ENCODE results near the gene MOV10L1. TPM values are rescaled to one million over a fixed set of nuclear protein-coding genes. Genes with fewer than 3 reads are reported as not detected.

The MOV10L1 gene
- total and polyA plus RNA-seq, 2 donors (not counting 3 experiments of a cell fraction or from before 2014, with no cell fraction given) = 27.6 to 37.6 TPM

DNA sequence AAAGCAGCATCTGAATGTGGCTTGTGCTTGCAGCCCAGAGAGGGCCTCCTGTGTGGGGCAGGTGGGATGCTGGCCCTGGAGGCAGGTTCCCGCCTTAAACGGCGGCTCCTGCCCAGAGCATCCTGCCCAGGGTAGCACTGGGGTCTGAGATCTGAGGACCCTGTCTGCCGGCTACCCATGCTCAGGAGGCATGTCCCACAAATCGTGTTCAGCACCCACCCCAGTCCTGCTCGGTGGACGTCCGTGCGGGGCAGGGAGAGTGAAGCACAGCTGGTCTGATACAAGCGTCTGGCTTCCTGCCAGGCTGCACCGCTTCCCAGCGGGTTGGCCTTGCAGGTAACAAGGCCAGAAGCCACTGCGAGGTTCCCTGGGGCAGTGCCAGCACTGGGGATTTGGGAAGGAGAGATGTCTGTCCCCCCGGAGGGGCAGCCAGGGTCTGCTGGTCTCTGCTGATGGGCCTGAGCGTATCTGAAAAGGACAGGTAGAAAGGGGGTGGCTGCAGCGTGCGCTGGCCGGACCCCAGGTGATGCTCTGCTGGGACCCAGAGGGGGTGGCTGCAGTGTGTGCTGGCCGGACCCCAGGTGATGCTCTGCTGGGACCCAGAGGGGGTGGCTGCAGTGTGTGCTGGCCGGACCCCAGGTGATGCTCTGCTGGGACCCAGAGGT, 99.5 kb downstream of the MOV10L1 start:
- DNase-seq (ENCODE audit: low read depth, low spot score) = no peak
- H3K4me2 ChIP-seq (ENCODE audit: insufficient read depth, low read length) = no peak overlapping the region
- dilution Hi-C loops (cut with MboI; ENCODE audit: extremely low pct_ligation_motif_present, low sequenced_read_pairs) = no loop called here
- H3K9me1 ChIP-seq (replicated peaks; ENCODE audit: control insufficient read depth, extremely low read depth, insufficient read depth, low read length) = no peaks in the 10 kb centered on the region
- no TSS peak for BruUV-seq (replicated peaks)
- H3K9me3 ChIP-seq (replicated peaks; ENCODE audit: control insufficient read depth, insufficient read depth, low read length) = no peaks in the 10 kb centered on the region
- H3K4me3 ChIP-seq (replicated peaks in 1 of 3; ENCODE audit: insufficient read depth in 1 of 3, low read depth in 1 of 3, low read length in 3 of 3) = no peak overlapping the region
- FAIRE-seq = no peak
- no peak overlapping the region for H3K27ac ChIP-seq (ENCODE audit: insufficient read depth, low read depth, low read length)
- H4K20me1 ChIP-seq (replicated peaks; ENCODE audit: control insufficient read depth, extremely low read depth, insufficient read depth, low read length) = no peaks in the 10 kb centered on the region
- no peak overlapping the region for H3K9ac ChIP-seq (replicated peaks; ENCODE audit: extremely low read depth, insufficient read depth, low read length)
- intact Hi-C loops (cut with micrococcal nuclease) = no loop called here
- ChIA-PET POLR2A (no interaction called here), CTCF (interaction anchor here (1.0 to 2.2 kb wide), 2 partner anchors 40 to 422 kb away, joined by 3 to 19 read pairs; no protein-coding TSS in a partner anchor)
- H3K79me2 ChIP-seq (ENCODE audit: control insufficient read depth, insufficient read depth, low read length) = peaks cover 69% of the 10 kb centered on the region
- H3K4me1 ChIP-seq (ENCODE audit: control insufficient read depth, extremely low read depth, insufficient read depth, low read length) = peaks cover 37% of the 10 kb centered on the region
- no peak overlapping the region for H2AFZ ChIP-seq (ENCODE audit: low read depth, low read length)
- TF ChIP-seq POLR2A (IDR thresholded peaks at IDR 0.05; ENCODE audit: low read depth, low read length) (no peak), MAX (IDR thresholded peaks at IDR 0.05; ENCODE audit: insufficient read depth, insufficient read length) (no peak), EZH2 (IDR thresholded peaks at IDR 0.05; ENCODE audit: borderline replicate concordance, low read depth, low read length, severe bottlenecking) (no peak), FOS (IDR thresholded peaks at IDR 0.05; ENCODE audit: borderline replicate concordance, insufficient read depth, low read length) (no peak), MYC (IDR thresholded peaks at IDR 0.05; ENCODE audit: low read depth, low read length) (no peak), POLR2AphosphoS5 (IDR thresholded peaks at IDR 0.05; ENCODE audit: insufficient read depth, low read depth, low read length) (no peak), GATA2 (IDR thresholded peaks at IDR 0.05; ENCODE audit: insufficient read depth, insufficient read length, low read depth, low read length) (no peak), JUN (IDR thresholded peaks at IDR 0.05; ENCODE audit: borderline replicate concordance, insufficient read depth, insufficient read length, low read depth) (no peak)
- TF ChIP-seq, protein P1, sequence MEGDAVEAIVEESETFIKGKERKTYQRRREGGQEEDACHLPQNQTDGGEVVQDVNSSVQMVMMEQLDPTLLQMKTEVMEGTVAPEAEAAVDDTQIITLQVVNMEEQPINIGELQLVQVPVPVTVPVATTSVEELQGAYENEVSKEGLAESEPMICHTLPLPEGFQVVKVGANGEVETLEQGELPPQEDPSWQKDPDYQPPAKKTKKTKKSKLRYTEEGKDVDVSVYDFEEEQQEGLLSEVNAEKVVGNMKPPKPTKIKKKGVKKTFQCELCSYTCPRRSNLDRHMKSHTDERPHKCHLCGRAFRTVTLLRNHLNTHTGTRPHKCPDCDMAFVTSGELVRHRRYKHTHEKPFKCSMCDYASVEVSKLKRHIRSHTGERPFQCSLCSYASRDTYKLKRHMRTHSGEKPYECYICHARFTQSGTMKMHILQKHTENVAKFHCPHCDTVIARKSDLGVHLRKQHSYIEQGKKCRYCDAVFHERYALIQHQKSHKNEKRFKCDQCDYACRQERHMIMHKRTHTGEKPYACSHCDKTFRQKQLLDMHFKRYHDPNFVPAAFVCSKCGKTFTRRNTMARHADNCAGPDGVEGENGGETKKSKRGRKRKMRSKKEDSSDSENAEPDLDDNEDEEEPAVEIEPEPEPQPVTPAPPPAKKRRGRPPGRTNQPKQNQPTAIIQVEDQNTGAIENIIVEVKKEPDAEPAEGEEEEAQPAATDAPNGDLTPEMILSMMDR (IDR thresholded peaks at IDR 0.05; ENCODE audit: extremely low read depth in 1 of 2, insufficient read depth in 1 of 2, low read depth in 1 of 2, low read length in 2 of 2) = no peak
- peaks cover under 1 to 4% of the 10 kb centered on the region in 2 experiments for H3K36me3 ChIP-seq (ENCODE audit: control insufficient read depth in 2 of 2, extremely low read depth in 1 of 2, insufficient read depth in 2 of 2, low read length in 2 of 2)
- no peaks in the 10 kb centered on the region for H3K27me3 ChIP-seq (ENCODE audit: control insufficient read depth in 2 of 2, insufficient read depth in 2 of 2, low read length in 2 of 2)

All from endothelial cell of umbilical vein (primary cell).